Right lobe of liver (tissue), 4 donors: Measurements from ENCODE around the gene CAPSL.

Experiments
- CTCF ChIP-seq, 4 donors: fragments of 200-600 bp in 3 of 4; fragments of 450-650 bp in 1 of 4; IDR thresholded peaks; one replicate each; pipeline versions ENCODE4 v1.5.1 to v1.8.0; 2016 to 2022; ENCODE audit warnings: antibody characterized with exemption in 4 of 4, mild to moderate bottlenecking in 2 of 4
- POLR2A ChIP-seq: fragments of 450-650 bp; IDR thresholded peaks from one replicate; pipeline ENCODE4 v1.6.1; 2017; ENCODE audit warnings: antibody characterized with exemption, mild to moderate bottlenecking
- donor health status: DM: no; HTN: no; CAD: no.
- donor health status: DM: no; HTN: no; CAD: no.
- donor health status: DM: no; HTN: yes; CAD: no.

GRCh38 chr5:35924950-35925722 is 13.3 kb downstream of the CAPSL start:
- TF ChIP-seq CTCF (IDR thresholded peaks at IDR 0.05) (peak; percentile 50 to 70 (median 56)), POLR2A (no peak)
